Measurements from ENCODE around the gene SPOCK1. TPM values are rescaled to one million over a fixed set of nuclear protein-coding genes. Genes with fewer than 3 reads are reported as not detected.

Gene SPOCK1
- total and polyA plus RNA-seq, 2 of the 13 experiments (the other 11 are each of a cell fraction or from before 2014, with no cell fraction given) = 0.18 to 0.29 TPM

- TF ChIP-seq, protein P1, sequence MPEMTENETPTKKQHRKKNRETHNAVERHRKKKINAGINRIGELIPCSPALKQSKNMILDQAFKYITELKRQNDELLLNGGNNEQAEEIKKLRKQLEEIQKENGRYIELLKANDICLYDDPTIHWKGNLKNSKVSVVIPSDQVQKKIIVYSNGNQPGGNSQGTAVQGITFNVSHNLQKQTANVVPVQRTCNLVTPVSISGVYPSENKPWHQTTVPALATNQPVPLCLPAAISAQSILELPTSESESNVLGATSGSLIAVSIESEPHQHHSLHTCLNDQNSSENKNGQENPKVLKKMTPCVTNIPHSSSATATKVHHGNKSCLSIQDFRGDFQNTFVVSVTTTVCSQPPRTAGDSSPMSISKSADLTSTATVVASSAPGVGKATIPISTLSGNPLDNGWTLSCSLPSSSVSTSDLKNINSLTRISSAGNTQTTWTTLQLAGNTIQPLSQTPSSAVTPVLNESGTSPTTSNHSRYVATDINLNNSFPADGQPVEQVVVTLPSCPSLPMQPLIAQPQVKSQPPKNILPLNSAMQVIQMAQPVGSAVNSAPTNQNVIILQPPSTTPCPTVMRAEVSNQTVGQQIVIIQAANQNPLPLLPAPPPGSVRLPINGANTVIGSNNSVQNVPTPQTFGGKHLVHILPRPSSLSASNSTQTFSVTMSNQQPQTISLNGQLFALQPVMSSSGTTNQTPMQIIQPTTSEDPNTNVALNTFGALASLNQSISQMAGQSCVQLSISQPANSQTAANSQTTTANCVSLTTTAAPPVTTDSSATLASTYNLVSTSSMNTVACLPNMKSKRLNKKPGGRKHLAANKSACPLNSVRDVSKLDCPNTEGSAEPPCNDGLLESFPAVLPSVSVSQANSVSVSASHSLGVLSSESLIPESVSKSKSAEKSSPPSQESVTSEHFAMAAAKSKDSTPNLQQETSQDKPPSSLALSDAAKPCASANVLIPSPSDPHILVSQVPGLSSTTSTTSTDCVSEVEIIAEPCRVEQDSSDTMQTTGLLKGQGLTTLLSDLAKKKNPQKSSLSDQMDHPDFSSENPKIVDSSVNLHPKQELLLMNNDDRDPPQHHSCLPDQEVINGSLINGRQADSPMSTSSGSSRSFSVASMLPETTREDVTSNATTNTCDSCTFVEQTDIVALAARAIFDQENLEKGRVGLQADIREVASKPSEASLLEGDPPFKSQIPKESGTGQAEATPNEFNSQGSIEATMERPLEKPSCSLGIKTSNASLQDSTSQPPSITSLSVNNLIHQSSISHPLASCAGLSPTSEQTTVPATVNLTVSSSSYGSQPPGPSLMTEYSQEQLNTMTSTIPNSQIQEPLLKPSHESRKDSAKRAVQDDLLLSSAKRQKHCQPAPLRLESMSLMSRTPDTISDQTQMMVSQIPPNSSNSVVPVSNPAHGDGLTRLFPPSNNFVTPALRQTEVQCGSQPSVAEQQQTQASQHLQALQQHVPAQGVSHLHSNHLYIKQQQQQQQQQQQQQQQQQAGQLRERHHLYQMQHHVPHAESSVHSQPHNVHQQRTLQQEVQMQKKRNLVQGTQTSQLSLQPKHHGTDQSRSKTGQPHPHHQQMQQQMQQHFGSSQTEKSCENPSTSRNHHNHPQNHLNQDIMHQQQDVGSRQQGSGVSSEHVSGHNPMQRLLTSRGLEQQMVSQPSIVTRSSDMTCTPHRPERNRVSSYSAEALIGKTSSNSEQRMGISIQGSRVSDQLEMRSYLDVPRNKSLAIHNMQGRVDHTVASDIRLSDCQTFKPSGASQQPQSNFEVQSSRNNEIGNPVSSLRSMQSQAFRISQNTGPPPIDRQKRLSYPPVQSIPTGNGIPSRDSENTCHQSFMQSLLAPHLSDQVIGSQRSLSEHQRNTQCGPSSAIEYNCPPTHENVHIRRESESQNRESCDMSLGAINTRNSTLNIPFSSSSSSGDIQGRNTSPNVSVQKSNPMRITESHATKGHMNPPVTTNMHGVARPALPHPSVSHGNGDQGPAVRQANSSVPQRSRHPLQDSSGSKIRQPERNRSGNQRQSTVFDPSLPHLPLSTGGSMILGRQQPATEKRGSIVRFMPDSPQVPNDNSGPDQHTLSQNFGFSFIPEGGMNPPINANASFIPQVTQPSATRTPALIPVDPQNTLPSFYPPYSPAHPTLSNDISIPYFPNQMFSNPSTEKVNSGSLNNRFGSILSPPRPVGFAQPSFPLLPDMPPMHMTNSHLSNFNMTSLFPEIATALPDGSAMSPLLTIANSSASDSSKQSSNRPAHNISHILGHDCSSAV (CRISPR knock-in tag; IDR thresholded peaks at IDR 0.05; ENCODE audit: borderline replicate concordance) = no peak
- no peak for TF ChIP-seq ZNF432 (CRISPR knock-in tag; IDR thresholded peaks at IDR 0.05; ENCODE audit: borderline replicate concordance)
- no peak for TF ChIP-seq ZNF350 (CRISPR knock-in tag; IDR thresholded peaks at IDR 0.05; ENCODE audit: borderline replicate concordance, low read depth)
- TF ChIP-seq FOXP1 (IDR thresholded peaks at IDR 0.05) = no peak
- TF ChIP-seq FOXP1 (CRISPR knock-in tag; IDR thresholded peaks at IDR 0.05) = no peak
- TF ChIP-seq ZNF674 (CRISPR knock-in tag; IDR thresholded peaks at IDR 0.05; ENCODE audit: low read depth) = no peak
- TF ChIP-seq TSC22D2 (CRISPR knock-in tag; IDR thresholded peaks at IDR 0.05; ENCODE audit: borderline replicate concordance) = no peak
- no peak for TF ChIP-seq ELF1 (CRISPR knock-in tag; IDR thresholded peaks at IDR 0.05)
- TF ChIP-seq, protein P2, sequence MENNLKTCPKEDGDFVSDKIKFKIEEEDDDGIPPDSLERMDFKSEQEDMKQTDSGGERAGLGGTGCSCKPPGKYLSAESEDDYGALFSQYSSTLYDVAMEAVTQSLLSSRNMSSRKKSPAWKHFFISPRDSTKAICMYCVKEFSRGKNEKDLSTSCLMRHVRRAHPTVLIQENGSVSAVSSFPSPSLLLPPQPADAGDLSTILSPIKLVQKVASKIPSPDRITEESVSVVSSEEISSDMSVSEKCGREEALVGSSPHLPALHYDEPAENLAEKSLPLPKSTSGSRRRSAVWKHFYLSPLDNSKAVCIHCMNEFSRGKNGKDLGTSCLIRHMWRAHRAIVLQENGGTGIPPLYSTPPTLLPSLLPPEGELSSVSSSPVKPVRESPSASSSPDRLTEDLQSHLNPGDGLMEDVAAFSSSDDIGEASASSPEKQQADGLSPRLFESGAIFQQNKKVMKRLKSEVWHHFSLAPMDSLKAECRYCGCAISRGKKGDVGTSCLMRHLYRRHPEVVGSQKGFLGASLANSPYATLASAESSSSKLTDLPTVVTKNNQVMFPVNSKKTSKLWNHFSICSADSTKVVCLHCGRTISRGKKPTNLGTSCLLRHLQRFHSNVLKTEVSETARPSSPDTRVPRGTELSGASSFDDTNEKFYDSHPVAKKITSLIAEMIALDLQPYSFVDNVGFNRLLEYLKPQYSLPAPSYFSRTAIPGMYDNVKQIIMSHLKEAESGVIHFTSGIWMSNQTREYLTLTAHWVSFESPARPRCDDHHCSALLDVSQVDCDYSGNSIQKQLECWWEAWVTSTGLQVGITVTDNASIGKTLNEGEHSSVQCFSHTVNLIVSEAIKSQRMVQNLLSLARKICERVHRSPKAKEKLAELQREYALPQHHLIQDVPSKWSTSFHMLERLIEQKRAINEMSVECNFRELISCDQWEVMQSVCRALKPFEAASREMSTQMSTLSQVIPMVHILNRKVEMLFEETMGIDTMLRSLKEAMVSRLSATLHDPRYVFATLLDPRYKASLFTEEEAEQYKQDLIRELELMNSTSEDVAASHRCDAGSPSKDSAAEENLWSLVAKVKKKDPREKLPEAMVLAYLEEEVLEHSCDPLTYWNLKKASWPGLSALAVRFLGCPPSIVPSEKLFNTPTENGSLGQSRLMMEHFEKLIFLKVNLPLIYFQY (CRISPR knock-in tag; IDR thresholded peaks at IDR 0.05; ENCODE audit: borderline replicate concordance) = no peak
- no peak for TF ChIP-seq SKI (IDR thresholded peaks at IDR 0.05; ENCODE audit: partially characterized antibody)
- no peak for TF ChIP-seq FOXK2 (IDR thresholded peaks at IDR 0.05)
- TF ChIP-seq USF2 (IDR thresholded peaks at IDR 0.05; ENCODE audit: low read depth, low read length) = no peak
- TF ChIP-seq USF2 (CRISPR knock-in tag; IDR thresholded peaks at IDR 0.05; ENCODE audit: borderline replicate concordance) = no peak
- TF ChIP-seq RBFOX2 (IDR thresholded peaks at IDR 0.05; ENCODE audit: low read depth, low read length) = no peak
These were observed 141.7 kb downstream of the SPOCK1 start (continued) for GRCh38 chr5:137357436-137357835.
